Astrocyte (in vitro differentiated cells and primary cell): Measurements from ENCODE around the gene PARP2. TPM values are rescaled to one million over a fixed set of nuclear protein-coding genes. Genes with fewer than 3 reads are reported as not detected.

Experiments used
- DNase-seq: peaks from one replicate; pipeline ENCODE4 v3.0.0-alpha.2; 2010; ENCODE audit warnings: low read depth
- FAIRE-seq: peaks from 2 replicates; lab custom pipeline; 2011; peaks lifted over from hg19 to GRCh38; lab: Jason Lieb, UNC
- H2AFZ ChIP-seq: 2 replicates; pipeline ENCODE4 v1.6.0; 2012; ENCODE audit warnings: low read depth, low read length, inconsistent platforms
- H3K27ac ChIP-seq: 2 replicates; pipeline ENCODE4 v1.5.1; 2011; ENCODE audit warnings: low read depth, low read length, inconsistent platforms
- H3K27me3 ChIP-seq: 2 replicates; pipeline ENCODE4 v1.6.0; 2011; ENCODE audit warnings: low read length, inconsistent platforms; ENCODE audit not compliant: insufficient read depth
- H3K36me3 ChIP-seq: 2 replicates; pipeline ENCODE4 v1.5.1; 2011; ENCODE audit warnings: low read length, inconsistent platforms; ENCODE audit not compliant: insufficient read depth
- H3K4me1 ChIP-seq: 2 replicates; pipeline ENCODE4 v1.5.1; 2011; ENCODE audit warnings: low read length, inconsistent platforms; ENCODE audit not compliant: insufficient read depth
- H3K4me2 ChIP-seq: 2 replicates; pipeline ENCODE4 v1.6.0; 2012; ENCODE audit warnings: low read length, inconsistent platforms
- H3K4me3 ChIP-seq: 2 replicates; pipeline ENCODE4 v1.5.1; 2011; ENCODE audit warnings: low read depth, mild to moderate bottlenecking, low read length, inconsistent platforms; ENCODE audit not compliant: insufficient read depth
- H3K79me2 ChIP-seq: 2 replicates; pipeline ENCODE4 v1.6.0; 2012; ENCODE audit warnings: mild to moderate bottlenecking, low read length, inconsistent platforms; ENCODE audit not compliant: insufficient read depth
- H3K9ac ChIP-seq: 2 replicates; pipeline ENCODE4 v1.6.0; 2012; ENCODE audit warnings: mild to moderate bottlenecking, low read length, inconsistent platforms
- H3K9me3 ChIP-seq: 2 replicates; pipeline ENCODE4 v1.5.1; 2012; ENCODE audit warnings: low read depth, mild to moderate bottlenecking, low read length, inconsistent platforms; ENCODE audit not compliant: insufficient read depth
- H4K20me1 ChIP-seq: 2 replicates; pipeline ENCODE4 v1.6.0; 2012; ENCODE audit warnings: low read length, inconsistent platforms; ENCODE audit not compliant: insufficient read depth
- H3K27ac Mint-ChIP-seq: one replicate; pipeline ENCODE4 v1.8.0; 2021; ENCODE audit warnings: mild to moderate bottlenecking, mixed read lengths; ENCODE audit not compliant: unreplicated experiment
- H3K27me3 Mint-ChIP-seq: one replicate; pipeline ENCODE4 v1.8.0; 2021; ENCODE audit warnings: low read depth, mixed read lengths; ENCODE audit not compliant: unreplicated experiment
- H3K36me3 Mint-ChIP-seq: one replicate; pipeline ENCODE4 v1.8.0; 2021; ENCODE audit warnings: low read depth, mixed read lengths; ENCODE audit not compliant: unreplicated experiment
- H3K4me1 Mint-ChIP-seq: one replicate; pipeline ENCODE4 v1.8.0; 2021; ENCODE audit warnings: low read depth, mixed read lengths; ENCODE audit not compliant: unreplicated experiment
- H3K4me3 Mint-ChIP-seq: one replicate; pipeline ENCODE4 v1.8.0; 2021; ENCODE audit warnings: mild to moderate bottlenecking, moderate library complexity, mixed read lengths; ENCODE audit not compliant: unreplicated experiment
- H3K9me3 Mint-ChIP-seq: one replicate; pipeline ENCODE4 v1.8.0; 2021; ENCODE audit warnings: mild to moderate bottlenecking, mixed read lengths; ENCODE audit not compliant: unreplicated experiment
- CTCF ChIP-seq: IDR thresholded peaks from 2 replicates; pipeline ENCODE4 v1.5.1; 2011; ENCODE audit warnings: low read depth, mild to moderate bottlenecking, inconsistent platforms, low read length, moderate library complexity; ENCODE audit not compliant: insufficient read depth
- EZH2 ChIP-seq: IDR thresholded peaks from 2 replicates; pipeline ENCODE4 v1.6.1; 2012; ENCODE audit warnings: mild to moderate bottlenecking, low read length, inconsistent platforms; ENCODE audit not compliant: insufficient read depth
- total RNA-seq: library from RNA; stranded (reverse); gene quantifications from 2 replicates; pipeline ENCODE4 v1.2.1, GENCODE V29; 2021

PARP2 gene
- total RNA-seq, 1 donor from 2014 or later = 21.5 TPM

- H3K79me2 ChIP-seq = no peaks in the 10 kb centered on the region
Measured at GRCh38 chr14:20383636-20384035, 40.2 kb downstream of the PARP2 start.

GRCh38 chr14:20384321-20384720 lies 40.9 kb downstream of the PARP2 start:
- Histone ChIP-seq H3K36me3 (peaks cover 45% of the 10 kb centered on the region), H3K4me1 (no peaks in the 10 kb centered on the region)
- H3K4me3 Mint-ChIP-seq = no peak overlapping the region

More at GRCh38 chr14:20383636-20384035, 40.2 kb downstream of the PARP2 start:
- TF ChIP-seq EZH2 (no peak), CTCF (no peak)
- Histone ChIP-seq H3K27me3 (no peaks in the 10 kb centered on the region), H3K4me3 (no peak overlapping the region), H3K4me1 (no peaks in the 10 kb centered on the region), H2AFZ (no peak overlapping the region), H3K36me3 (peaks cover 44% of the 10 kb centered on the region), H3K9ac (no peak overlapping the region), H4K20me1 (no peaks in the 10 kb centered on the region), H3K4me2 (no peak overlapping the region), H3K27ac (no peak overlapping the region), H3K9me3 (no peaks in the 10 kb centered on the region)
- Mint-ChIP-seq H3K4me3 (no peak overlapping the region), H3K27me3 (no peaks in the 10 kb centered on the region), H3K36me3 (peaks cover 36% of the 10 kb centered on the region), H3K9me3 (no peaks in the 10 kb centered on the region), H3K4me1 (no peaks in the 10 kb centered on the region), H3K27ac (no peak overlapping the region)
- FAIRE-seq (no peak), DNase-seq (no peak)

More at GRCh38 chr14:20384321-20384720, 40.9 kb downstream of the PARP2 start:
- H3K4me3 ChIP-seq = no peak overlapping the region
- Mint-ChIP-seq H3K4me1 (no peaks in the 10 kb centered on the region), H3K36me3 (peaks cover 37% of the 10 kb centered on the region), H3K27me3 (no peaks in the 10 kb centered on the region), H3K9me3 (no peaks in the 10 kb centered on the region), H3K27ac (peak overlapping the region; percentile 53)
- no peak overlapping the region for H3K9ac ChIP-seq
- DNase-seq (no peak), FAIRE-seq (no peak)
- H4K20me1 ChIP-seq = no peaks in the 10 kb centered on the region
- no peak overlapping the region for H3K4me2 ChIP-seq
- no peaks in the 10 kb centered on the region for H3K9me3 ChIP-seq
- H3K79me2 ChIP-seq = no peaks in the 10 kb centered on the region
- H2AFZ ChIP-seq = no peak overlapping the region
- H3K27me3 ChIP-seq = no peaks in the 10 kb centered on the region
- H3K27ac ChIP-seq = no peak overlapping the region
- TF ChIP-seq EZH2 (no peak), CTCF (no peak)
